ENCODE results near the gene ALLC.

Gene ALLC

DNA sequence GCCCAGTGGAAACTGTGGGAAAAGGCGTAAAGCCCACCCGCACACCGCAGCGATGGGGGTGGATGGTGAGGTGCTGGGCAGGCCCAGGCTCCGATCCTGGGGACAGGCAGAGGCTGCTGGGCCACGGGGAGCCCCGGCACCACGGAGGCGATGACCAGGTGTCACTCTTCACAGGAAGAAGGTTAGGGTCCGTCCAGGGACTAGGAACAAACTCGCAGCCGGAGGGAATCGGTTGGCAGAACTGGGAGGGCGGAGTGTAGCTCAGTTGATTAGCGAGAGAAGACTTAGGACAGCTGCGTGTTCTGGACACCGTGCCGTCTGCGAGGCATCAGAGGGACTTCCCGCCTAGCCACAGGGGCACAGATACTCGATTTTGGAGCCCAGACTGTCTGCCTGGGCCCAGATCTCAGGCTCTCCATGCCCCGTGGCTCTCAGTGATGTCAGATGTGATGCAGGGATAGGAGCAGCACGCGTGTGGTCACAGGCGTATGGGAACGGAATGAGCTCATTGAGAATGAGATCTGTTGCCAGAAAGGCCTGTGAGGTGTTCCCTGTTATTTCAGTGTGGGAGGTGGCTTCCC is 16.1 kb upstream of the ALLC start:
- DNase-seq, result no peak

DNA sequence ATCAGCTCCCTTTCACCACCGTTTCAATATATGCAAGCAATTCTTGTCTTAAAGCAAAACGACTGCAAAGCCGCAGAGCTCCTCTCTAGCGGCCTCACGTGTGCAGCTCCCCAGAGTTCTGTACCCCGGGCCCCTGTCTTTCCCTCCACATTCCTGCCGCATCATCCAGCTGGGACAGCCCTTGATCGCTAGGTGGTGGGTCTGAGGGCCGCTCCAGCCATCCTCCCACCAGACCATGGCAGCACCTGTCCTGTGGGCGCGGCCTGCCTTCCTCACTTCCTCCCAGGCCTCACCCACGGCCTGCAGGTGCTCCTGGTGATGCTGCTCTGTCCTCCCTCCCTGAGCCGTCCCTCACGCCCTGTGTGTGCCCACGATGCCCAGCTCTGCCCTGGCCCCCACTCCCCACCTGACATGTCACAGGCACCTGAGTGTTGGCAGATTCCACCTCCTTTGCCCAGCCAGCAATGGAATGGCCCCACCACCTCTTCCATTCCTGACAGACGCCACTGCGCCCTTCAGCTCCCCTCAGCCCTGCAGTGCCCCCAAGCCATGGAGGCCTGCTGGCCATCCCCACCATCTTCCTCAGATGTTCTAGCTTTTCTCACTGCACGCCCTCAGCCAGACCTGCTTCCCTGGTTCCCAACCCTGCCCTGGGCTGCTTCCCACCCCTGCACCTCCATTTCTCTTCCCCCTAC is 15.3 kb upstream of the ALLC start:
- no peak for DNase-seq

- no peak for DNase-seq
Measured at GRCh38 chr2:3643371-3644245, 14.4 kb upstream of the ALLC start.

DNA sequence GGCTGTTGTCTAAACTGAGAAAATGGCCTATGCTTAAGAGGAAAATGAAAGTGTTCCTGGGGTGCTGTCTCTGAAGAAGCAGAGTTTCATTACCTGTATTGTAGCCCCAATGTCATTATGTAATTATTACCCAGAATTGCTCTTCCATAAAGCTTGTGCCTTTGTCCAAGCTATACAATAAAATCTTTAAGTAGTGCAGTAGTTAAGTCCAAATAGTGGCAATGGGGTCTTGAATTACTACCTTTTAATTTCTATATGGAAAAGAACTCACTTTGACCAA is 13.8 kb upstream of the ALLC start:
- no peak for DNase-seq

DNA sequence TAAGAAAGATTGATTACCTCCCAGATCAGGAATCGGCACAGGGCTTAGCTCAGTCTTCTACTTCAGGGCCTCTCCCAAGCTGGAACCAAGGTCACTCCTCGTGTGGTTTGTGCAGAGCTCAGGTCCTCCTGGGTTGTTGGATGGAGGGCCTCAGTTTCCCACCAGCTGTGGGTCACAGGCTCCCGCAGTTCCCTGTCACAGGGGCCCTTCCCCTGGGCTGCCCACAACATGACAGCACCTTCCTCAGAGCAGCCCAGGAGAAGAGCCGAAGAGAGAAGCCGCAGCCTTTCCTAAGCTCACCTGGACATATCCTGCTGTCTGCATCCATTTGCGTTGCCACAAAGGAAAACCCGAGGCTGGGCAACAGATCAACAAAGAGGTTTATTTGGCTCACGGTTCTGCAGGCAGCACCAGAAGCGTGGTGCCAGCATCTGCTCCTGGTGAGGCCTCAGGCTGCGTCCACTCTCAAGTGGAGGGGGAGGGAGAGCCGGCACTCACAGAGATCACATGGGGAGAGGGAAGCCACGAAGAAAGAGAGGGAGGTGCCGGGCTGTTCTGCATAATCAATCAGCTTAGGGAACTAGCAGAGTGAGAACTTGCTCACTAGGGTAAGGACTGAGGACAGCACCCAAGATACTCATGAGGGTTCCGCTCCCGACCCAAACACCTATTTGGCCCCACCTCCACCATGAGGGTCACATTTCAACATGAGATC is 13.0 kb upstream of the ALLC start:
- no peak for DNase-seq

DNA sequence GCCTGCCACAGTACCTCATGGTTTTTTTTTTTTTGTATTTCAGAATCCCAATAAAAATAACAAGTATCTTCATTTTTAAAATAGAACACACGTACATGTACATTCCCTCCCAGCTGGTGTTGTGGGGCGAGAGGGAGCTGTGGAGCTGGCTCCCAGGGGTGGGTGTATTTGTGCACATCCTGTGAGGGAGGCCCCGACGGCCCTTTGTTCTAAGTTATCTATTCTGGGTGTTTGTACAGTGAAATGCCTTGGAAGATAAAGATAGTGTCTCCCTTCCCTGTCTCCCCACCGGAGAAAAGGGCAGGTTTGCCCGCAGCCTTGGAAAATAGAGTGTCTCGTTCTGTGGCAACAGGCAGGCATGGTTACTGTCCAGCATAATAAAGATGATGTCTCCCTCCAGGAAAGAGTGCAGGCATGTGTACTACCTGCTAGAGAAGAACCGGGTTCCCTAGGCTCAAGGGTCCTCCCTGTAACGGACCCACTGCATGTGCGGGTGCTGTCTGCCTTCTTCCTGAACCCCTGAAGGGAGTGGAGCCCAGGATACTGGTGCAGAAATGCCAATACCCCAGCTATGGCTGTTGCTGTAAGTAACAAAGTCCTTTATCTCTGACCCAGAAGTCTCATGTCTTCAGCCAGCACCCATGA is 12.1 kb upstream of the ALLC start:
- no peak for DNase-seq

- DNase-seq, result no peak
Measured at GRCh38 chr2:3646446-3646845, 11.6 kb upstream of the ALLC start.

DNA sequence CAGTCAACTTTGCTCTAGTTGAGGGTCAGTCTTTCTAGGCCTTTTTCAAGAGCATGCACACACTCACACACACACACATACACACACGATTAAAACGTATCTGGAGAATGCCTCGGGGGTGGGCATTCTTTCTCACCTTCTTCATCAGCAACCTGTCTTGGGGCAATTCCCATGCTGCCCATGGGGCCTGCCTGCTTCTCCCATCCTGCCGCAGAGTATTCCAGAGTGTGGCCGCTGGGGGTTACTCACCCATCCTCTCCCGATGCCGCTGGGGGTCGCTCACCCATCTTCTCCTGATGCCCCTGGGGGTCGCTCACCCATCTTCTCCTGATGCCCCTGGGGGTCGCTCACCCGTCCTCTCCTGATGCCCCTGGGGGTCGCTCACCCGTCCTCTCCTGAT is 10.8 kb upstream of the ALLC start:
- no peak for DNase-seq

DNA sequence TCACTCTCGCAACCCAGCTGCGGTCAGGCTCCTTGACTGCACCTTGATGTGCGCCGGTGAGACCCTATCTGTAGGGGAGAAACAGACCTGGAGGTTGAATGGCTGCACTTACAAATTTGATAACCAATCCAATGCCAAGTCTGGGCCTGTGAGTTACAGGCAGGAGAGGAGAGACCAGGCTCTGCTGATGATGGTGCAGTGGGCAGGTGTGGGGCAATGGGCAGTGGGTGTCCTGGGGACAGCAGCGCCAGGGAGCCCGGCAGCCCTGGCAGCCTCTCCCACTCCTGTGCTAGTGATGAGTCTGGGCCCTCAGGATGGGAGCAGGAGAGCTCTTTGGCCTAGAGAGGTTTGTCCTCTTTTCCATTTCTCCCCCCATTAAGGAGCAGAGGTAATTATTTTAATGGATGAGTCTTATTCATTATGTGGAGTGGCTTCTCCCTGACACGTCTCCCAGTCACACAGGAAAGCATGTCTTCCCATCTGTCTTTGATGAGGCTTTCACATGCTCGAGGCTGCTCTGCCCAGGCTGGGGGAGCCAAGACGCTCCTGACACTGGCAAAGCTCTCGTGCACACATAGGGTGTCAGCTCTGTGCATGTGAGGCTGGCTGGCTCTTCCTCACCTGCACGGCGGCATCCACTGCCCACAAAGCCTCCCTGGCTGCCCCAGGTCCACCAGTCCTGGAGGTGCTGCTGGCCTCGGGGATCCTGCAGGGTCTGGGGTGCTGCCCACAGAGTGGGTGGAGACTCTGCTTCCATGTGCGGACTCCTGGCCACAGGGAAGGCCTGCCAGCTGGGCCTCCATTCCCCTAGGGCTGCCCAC is 10.0 kb upstream of the ALLC start:
- no peak for DNase-seq

DNA sequence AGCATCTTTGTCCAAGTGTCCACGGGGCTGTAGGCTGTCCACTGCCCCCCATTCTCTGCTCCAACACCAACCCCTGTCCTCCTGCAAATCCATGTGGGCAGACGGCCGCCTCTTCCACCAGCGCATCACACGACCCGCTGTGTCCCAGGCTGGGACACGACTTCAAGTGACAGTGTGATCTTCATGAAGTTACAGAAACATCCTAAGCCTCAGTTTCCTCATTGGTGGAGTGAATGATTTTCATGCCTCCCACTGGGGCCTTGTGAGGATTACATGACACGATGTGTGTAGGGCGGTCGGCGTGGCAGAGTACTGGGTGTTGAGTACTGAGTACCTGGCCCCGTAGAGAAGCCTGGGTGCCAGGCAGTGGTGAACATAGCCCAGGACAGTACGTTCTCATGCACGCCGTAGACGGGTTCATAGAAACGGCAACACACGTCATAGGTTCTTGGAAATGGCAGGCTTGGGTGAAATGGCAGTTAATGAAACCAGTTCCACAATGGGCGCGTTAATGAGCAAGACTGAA is 9.3 kb upstream of the ALLC start:
- DNase-seq, result no peak

DNA sequence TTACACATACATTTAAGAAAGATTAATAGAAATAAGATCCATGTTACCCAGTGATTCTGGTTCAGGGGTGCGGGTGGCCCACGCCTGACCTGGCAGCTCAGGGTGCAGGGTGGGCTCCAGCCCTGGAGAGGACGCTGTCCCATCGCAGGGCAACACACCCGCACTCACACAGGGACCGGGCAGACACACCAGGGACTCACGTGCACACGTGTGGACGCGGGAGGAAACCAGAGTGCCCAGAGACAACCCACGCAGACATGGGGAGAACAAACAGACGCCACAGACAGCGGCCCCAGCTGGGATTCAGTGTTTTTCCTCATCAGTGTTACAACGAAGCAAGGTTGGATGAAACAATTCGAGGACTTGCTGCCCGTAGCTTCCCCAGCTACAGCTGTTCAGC is 8.4 kb upstream of the ALLC start:
- no peak for DNase-seq

DNA sequence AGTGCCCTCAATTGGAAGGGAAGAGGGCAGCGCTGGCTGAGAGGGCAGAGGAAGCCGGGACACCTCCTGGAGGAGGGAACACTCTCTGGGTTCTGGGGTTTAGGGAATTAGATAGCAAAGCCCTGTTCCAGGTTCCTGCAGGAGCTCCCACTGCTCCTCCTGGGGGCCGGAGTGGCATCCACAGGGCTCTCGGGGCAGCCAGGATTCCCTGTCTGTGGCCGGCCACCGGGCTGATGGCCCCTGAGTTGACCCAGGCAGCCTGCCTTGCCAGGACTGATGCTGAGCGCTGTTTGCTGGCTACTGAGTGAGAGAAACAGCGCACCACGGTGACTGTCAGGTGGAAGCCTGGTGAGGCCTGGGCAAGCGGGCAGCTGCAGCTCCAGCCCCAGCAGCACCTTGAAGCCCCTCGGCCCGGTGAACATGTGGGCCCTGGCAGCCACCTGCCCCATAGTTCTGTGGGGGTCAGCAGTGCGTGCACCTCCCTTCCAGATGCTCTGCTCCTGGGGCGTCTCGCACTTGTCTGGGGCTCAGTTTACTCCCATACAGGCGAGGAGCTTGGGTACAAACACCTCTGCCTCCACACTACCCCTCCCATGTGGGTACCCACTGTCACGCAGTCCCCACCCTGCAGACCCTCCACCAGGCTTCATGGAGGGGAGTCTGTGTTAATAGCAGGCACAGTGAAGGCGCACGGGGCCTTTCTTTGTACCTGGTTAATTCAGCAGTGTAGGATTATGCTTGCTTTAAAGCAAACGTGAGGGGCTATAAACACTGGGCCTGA is 7.7 kb upstream of the ALLC start:
- DNase-seq, result no peak

- peak; percentile 76 to 80 for DNase-seq
Measured at GRCh38 chr2:3651691-3652648, 6.0 kb upstream of the ALLC start.

- DNase-seq, result no peak
Measured at GRCh38 chr2:3652896-3653625, 4.9 kb upstream of the ALLC start.

- DNase-seq, result no peak
Measured at GRCh38 chr2:3654011-3654410, 4.0 kb upstream of the ALLC start.

DNA sequence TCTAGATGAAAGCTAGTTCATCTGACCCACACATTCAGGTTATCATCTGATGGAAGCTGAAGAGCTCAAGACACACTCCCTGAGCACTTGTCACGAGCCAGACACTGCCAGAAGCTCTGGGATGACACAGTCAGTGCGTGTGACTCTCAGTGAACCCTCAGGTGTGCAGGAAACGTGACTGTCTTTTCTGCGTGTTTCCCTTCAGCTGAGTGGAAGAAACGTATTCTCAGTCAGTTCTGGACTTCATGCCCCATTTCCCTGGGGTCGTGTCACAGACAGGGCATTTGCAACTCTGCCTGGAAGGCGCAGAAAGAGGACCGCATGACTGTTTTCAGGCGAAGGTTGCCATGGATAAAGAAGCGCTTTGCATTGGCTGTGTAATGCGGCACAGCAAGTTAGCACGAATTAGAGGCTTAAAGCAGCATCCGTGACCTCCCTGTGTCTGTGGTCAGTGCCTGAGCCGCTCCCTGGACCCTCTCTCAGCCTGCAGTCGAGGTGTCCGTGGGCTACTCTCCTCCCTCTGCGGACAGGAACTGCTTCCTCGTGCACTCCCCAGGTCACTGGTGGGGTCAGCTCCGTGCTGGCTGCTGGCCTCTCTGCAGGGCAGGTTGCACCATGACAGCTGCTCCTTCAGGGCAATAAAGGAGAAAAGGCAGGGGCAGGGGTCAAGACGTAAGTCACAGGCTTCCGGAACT is 3.3 kb upstream of the ALLC start:
- DNase-seq, result no peak

DNA sequence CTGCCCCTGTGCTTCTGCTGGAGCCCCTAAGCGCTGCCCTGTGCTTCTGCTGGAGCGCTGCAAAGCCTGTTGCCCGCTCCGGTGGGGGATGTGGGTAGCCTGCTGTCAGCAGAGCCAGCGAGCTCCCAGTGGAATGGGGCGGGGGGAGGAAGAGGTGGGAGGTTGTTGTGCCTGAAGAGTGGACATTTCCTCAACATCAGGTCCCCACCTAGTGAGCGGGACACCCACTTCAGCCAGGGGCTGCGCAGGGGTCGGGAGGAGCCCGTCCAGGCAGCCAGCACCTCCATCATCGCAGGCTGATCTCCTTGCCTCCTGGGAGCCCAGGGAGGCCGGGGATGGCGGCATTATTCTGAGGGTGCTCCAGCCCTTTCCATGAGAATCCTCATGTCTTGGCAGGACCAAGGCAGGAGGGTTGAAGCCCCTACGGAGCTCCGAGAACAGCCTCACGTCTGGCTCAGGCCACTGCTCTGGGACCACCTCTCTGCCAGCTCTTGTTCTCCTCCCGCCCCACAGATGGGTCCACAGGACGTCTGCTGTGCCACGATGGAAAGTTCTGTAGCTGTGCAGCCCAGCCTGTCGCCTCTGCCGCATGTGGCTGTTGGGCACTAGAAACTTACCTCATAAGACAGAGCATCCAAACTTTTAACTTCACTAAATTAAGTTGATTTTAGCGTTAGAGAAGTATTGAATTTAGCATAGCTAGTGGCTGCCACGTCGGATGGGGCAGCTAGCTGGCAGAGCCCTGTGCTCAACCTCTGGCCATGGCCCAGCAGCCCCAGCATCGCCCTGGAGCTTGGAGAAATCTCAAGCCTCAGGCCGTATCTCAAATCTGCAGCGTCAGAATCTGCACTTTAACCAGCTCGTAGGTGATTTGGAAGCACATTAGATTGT is 1.9 kb upstream of the ALLC start:
- no peak for DNase-seq

Measured in activated T-cell treated with anti-CD3 and anti-CD28 coated beads, Interleukin-2, amount 50 U/mL, for 48 hours (primary cell).